HG03097 (cell line): ENCODE results near the gene NCKAP5.
"Not testable (repeated sequence)": the region's sequence is repeated elsewhere in the genome, so short reads cannot be mapped to it uniquely, and the experiment has no call there.

ENCODE experiments used
- ATAC-seq: cut with Tn5 transposase; IDR thresholded peaks from one replicate; pipeline ENCODE4 v1.9.1; 2021; ENCODE audit not compliant: unreplicated experiment, low FRiP score

The NCKAP5 gene

DNA sequence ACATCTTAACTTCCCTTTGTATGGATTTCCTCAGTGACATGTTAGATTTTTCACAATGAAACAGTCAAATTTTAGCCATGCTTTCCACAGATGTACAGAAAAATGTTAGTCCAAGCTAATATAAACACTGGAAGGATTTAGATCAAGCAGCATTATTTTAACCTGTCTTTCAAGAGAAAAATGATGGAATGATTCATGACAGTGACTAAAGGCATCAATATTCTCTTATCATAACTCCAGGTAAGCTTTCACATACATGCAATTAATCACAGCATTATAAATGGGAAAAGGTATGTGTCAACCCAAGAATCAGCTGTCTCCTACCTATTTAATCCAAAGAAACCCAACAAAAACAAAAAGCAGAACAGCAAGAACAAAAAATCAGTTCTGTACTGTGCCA is 92.7 kb downstream of the NCKAP5 start:
- no peak for ATAC-seq

DNA sequence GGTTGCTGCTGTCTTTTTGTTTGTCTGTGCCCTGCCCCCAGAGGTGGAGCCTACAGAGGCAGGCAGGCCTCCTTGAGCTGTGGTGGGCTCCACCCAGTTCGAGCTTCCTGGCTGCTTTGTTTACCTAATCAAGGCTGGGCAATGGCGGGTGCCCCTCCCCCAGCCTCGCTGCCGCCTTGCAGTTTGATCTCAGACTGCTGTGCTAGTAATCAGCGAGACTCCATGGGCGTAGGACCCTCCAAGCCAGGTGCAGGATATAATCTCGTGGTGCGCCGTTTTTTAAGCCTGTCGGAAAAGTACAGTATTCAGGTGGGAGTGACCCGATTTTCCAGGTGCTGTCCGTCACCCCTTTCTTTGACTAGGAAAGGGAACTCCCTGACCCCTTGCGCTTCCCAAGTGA is 97.8 kb downstream of the NCKAP5 start:
- not testable (repeated sequence) for ATAC-seq

DNA sequence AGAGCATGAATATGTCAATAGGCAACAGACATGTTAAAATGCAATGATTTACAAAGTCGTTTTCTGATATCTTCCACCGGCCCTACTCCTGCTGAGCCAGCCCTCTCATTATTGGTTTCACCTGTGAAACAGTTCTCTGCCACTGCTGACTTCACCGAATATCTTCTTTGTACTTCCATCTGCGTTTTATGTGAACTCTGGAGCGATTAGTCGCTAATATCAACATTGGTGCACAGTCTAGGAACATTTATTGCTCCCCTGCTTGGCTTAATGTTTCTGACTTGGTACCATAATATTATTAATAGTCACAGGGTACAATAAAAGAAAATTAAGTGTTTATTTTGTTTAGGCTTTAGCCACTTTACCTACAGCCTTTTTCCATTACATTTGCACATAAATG is 105.5 kb downstream of the NCKAP5 start:
- no peak for ATAC-seq

DNA sequence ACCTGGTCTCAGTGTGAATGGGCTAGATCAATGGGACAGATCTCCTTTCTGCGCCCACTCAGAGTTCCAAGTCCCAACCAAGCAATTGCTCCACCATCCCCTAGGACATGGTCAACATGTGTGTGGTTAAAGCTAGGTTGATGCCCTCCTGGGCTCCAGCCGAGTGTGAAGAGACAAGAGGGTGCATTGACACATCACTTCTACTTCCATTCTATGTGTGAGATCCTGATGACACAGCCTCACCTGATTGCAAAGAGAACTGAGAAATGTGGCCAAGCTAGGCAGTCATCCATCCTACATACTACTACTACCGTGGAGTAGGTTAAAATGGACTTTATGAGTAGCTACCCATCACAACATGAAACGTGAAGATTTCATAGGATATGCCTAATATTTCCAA is 106.8 kb downstream of the NCKAP5 start:
- no peak for ATAC-seq

DNA sequence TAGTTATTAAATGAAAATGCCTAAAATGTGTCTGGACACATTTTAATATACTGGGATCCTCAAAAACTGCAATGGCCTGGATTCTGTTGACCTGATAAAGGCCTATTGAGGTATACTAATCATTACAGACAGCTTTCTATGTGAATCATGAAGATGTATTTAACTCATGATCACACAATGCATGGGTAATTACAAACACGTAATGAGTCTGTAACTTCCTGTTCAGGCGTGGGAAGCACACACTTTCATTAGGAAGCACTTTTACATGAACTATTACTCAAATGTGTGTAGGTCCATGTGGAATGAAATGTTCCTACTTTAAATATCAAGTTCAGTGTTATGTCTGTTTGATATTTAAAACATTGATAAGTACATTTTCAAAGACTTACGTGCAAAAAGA is 108.7 kb downstream of the NCKAP5 start:
- no peak for ATAC-seq

DNA sequence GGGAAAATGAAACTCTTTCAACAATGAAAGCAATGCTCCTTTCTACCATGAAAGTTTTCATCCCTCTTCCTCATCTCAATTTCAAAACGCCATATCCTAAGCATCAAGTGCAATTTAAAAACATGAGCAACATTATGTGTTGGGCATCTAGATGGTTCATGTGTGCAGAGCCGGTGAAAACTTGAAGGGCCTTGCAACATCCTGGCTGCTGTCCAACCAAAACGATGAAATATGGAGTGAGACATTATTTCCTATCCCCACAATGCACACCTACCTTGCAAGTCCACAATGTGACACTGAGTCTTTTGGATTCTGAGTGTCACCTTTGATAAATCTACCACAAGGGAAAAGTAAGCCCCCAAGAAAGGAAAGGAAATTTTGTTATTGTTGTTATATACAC is 110.0 kb downstream of the NCKAP5 start:
- no peak for ATAC-seq

DNA sequence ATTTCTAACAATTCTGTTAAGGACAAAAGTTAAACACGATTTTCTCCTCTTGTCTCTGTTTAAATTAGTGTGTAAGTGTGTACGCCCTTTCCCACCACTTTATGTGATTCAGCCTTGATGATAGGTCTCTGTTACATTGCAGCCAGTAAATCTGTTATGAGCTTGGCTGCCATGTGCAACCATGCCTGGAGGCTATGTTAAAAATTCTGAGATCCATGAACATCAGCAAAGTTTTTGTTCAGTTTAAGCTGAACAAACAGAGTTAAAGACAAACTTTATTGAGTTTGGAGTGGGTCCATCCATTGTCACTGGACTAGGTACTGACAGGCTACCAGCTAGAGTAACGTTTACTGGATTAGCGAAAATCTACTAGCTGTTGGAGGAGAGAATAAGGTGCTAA is 110.4 kb downstream of the NCKAP5 start:
- ATAC-seq = no peak

DNA sequence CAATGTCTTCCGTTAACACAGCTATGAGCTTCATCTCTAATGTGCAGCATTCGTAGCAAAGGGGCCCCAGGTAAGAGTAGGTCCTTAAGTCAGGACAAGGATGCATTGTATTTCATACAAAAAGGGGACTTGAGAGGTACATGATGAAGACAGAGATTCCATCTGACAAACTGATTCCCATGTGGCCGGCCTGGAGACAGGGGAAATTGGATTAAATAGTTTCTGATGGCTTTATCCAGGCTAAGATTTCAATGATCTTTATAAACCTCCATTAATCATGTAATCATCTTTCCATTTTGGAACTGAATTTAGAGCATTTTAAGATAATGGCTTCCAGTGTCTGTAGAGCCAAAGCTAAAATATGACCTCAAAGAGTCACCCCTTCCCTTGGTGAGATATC is 111.3 kb downstream of the NCKAP5 start:
- ATAC-seq = no peak

DNA sequence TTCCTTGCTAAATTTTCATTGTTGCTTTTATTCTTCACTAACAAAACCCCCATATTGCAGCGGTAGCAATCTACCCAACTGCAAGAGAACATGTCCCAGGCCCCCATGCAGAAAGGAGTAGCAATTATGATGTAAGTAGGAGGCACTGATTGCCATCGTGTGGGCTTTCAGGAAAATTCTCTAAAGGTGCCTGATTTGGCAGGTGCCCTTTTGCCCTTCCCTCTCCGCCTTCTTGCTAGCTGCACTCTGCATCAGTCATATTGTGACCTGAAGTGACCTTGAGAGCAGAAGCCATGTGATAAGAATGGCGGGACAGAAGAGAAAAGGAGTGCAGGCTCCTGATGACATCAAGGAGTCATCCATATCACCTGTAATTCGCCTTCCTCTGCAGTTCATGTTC is 112.1 kb downstream of the NCKAP5 start:
- ATAC-seq = no peak

DNA sequence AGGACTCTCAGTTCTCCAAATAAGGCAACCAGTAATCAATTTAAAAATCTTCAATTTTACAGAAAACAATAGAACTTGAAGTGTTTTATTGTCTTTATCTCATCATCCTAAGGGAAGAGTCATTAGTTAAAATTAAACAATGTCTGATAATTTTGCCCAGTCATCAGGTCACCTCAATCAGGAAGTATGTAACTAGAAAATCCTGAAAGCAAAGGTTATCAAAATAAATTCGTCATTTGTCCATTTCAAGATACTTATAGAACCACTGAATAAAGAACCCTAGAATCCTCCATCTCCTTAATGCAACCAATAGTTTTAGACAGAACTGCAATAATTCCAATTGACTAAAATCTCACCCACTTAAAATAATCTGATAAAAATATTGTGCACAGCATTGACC is 115.2 kb downstream of the NCKAP5 start:
- no peak for ATAC-seq

DNA sequence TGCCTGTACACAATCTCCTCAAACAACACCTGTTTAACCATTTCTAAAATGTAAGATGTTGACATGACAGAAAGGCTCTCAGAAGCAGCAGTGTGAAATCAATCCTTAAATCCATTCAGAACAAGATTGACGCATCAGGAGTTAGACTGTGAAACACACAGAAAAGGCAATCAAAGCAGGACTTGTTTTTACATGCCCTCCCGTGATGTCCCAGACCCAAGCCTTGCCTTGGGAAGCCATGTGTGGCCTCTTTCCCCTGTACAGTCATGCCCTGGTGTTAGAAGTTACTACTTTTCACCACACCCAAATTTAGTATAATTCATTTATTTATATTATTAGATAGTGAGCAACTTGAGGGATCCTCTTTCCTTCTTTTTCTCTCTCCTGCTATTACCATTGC is 115.7 kb downstream of the NCKAP5 start:
- ATAC-seq = no peak

DNA sequence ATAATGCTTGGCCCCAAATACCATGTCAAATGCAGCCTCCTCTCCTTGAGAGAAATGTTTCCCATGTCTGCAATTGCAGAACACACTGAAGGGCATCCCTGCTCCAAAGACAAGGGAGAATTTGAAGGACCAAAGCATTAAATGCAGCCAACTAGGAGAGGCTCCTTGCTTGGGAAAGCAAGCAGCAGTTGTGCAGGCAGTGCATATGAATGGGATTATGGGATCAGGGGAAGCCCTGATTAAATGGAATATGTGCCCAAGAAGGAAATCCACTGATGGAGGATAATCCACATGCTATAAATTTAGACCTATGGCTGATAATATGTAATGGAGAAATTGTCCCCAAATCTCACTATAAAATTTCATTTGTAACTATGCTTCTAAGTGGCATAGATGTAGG is 116.1 kb downstream of the NCKAP5 start:
- ATAC-seq = no peak

DNA sequence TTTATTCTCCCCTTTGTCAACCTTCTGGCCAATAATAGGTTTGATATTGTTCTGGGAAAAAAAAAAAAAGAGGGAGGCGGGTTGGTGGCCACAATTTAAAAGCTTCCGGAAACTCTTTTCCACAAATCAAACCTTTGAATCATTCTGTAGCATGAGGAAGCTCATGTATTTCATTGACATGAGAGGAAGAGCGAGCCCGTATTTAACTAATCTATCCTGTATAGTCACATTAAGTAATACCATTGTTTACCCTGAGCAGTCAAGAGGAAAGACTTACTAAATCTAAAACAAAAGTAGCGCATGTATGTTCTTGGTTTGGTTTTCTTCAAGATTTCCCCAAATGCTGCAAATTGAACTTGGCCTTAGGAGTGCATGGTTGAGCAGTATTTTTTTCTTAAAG is 120.1 kb downstream of the NCKAP5 start:
- no peak for ATAC-seq

DNA sequence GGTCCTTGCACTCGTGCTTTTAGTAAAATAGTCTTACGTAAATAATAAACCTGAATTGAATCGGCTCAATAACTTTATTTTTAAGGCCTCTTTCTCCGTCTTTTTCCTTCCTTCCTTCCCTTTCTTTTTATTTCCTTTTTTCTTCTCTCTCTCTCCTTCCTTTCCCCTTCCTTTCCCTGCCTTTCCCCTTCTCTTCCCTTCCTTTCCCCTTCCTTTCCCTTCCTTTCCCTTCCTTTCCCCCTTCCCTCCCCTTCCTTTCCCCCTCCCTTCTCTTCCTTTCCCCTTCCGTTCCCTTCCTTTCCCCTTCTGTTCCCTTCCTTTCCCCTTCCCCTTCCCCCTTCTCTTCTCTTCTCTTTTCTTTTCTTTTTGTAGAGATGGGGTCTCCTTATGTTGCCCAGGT is 121.0 kb downstream of the NCKAP5 start:
- ATAC-seq = no peak

DNA sequence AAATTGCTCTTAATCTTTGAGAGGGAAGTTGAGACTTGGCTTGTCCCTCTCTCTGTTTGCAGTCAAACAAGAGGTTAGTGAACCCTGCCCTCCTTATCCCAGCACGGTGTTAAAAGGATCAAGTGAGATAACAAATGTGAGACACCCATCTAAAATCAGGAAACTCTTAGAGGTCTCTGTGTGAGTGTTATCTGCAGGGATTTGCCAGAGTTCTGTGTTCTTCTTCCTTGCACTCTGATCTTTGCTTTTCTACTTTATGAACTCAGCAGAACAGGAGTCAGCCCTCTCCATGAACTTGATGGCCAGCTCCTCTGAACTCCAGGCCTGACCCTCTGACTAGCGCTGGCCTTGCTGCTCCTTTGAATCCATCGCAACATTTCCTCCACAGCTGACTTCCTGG is 123.8 kb downstream of the NCKAP5 start:
- no peak for ATAC-seq

DNA sequence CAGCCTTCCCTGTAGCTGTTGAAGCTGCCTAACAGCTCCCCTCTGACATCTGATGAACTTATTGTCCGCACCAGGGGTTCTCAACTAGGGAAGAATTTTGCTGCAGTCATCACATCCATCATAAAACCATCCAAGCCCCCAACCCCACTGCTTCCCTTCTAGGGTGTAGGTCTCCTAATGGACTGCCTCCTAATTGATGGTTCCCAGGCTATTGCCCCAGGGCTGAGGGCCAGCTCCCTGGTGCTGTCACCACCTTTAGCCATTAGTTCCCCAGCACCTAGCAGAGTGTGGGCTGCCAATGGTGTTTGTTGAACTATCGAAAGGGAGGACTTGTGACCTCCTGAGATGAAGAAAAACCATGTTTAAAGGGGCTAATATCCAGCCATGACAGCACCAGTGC is 125.9 kb downstream of the NCKAP5 start:
- ATAC-seq = no peak

DNA sequence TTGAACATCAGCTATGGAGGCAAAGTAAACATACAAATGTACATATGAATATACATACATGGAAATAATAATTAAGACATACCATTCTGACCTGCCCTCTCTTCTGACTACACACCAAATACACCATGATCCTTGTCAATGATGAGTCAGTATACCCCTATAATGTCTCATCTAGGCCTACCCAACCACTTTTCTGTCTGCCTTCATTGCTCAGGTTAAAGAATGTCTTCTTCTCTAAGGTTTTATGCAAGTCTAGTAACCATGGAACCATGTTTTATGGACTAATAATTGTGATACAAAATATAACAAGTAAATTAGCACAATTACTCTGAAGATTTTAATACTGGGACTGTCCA is 128.7 kb downstream of the NCKAP5 start:
- no peak for ATAC-seq

DNA sequence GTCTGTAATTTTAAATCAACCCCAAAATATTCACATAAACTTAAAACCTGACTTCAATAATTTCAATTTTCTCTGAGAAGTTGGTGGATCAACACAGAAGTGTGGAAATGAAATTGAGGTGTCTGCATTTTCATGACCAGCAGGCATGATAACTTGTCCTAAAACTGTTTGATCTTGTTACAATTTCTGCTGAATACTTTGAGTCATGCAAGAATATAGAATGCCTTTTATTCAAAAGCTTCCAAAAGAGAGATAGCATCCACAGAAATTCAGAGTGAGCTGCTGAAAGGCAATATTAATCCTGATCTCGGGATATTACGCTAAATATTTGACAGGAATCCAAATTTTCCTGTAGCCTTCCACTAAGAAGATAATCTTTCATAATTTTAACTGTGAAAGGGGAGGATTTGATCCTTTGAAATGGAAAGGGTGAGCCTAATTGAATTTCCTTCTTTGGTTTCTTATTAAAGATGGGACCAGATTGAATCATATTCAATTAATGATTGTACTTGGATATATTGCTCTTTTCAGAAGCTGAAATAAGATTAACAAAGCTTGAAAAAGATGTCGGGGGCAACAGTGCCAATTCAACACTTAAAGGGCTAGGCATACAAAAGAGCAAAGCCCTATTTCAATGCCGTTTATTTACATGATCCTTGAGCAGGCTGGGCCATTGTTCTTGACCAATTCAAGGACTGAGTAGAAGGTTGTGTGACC is 129.3 kb downstream of the NCKAP5 start:
- no peak for ATAC-seq

DNA sequence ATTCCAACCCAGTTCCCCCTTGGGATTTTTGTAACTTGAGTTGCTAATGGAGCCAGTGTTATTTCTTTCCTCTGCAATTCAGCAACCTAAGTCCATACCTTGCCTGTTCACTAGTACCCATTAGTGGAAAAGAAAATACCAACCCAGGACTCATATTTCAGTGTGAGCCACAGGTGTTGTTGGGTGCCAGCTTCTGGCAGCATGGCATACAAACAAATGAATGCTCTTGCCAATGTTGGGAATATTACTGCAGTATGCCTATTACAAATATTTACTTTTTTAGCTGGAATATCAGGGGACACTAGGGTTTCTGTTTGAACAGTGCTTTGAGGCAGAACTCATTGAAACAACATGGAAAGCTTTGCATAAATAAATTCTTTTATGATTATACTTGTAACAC is 130.2 kb downstream of the NCKAP5 start:
- no peak for ATAC-seq

DNA sequence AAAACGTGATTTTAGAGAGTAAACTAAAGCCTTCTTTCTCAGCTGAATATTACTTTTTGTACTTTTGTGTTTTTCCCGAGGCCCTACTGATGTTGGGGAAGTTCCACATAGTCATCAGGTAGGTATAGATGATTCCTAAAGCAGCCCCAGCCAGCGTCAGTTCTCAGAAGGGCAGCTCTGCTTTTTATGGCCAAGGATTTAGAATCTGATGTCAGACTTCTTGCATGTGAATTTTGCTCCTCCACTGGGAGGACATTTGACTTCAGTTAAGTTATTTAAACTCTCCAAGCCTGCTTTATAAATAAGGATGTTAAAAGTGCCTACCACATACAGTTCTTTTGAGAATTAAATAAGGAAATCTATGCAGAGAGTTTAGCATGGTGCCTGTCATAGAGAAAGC is 130.8 kb downstream of the NCKAP5 start:
- ATAC-seq = no peak

DNA sequence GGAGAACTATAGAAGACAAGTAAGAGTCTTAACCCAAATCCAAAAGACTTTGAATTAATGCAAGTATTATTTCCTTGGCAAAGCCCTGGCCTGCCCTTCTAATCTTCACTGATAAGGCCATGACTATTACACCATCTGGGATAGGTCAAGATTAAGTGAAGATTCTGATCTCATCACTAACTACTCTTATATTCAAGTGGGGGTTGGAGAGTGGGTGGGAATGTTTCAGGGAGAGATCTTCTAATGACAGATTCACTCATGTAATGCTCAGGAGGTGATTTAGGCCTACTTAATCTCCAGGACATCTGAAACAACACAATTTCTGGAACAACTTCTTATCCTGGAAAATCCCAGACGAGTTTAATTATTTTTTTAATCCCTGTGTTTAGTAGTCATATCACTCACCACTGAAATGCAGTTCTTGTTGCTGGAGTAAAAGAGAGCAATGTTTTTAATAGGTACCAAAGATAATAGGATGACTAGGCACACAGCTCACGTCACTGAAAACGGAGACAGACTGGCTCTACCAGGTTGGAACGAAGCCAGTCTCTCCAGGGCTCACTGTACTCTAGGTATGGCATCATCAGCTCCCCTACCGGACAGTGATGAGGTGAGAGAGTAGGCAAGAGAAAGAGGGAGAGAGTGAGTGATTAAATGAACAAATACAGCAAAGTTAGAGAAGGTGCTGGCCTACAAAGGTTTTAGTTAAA is 133.1 kb downstream of the NCKAP5 start:
- no peak for ATAC-seq
